ENCODE results near the gene TMPRSS2.

TMPRSS2 gene

GRCh38 chr21:41511858-41512257 is 3.9 kb upstream of the TMPRSS2 start:
- TF ChIP-seq TAF1 (IDR thresholded peaks at IDR 0.05; ENCODE audit: borderline replicate concordance, insufficient read depth, low read length) (no peak), POLR2AphosphoS5 (IDR thresholded peaks at IDR 0.05; ENCODE audit: low read depth, low read length) (no peak), REST (IDR thresholded peaks at IDR 0.05; ENCODE audit: insufficient read depth in 1 of 2, low read depth in 2 of 2, low read length in 2 of 2) (no peak), FOXP2 (optimal IDR thresholded peaks at IDR 0.05; ENCODE audit: borderline replicate concordance, extremely low read depth, extremely low read length, insufficient read depth) (no peak), SIN3A (IDR thresholded peaks at IDR 0.05; ENCODE audit: borderline replicate concordance, insufficient read depth, low read length) (no peak)

- no peak for TF ChIP-seq POLR2AphosphoS5 (IDR thresholded peaks at IDR 0.05; ENCODE audit: low read depth, low read length)
- no peak for TF ChIP-seq SIN3A (IDR thresholded peaks at IDR 0.05; ENCODE audit: borderline replicate concordance, insufficient read depth, low read length)
- no peak for TF ChIP-seq TAF1 (IDR thresholded peaks at IDR 0.05; ENCODE audit: borderline replicate concordance, insufficient read depth, low read length)
- TF ChIP-seq FOXP2 (optimal IDR thresholded peaks at IDR 0.05; ENCODE audit: borderline replicate concordance, extremely low read depth, extremely low read length, insufficient read depth) = no peak
- TF ChIP-seq REST (IDR thresholded peaks at IDR 0.05; ENCODE audit: insufficient read depth in 1 of 2, low read depth in 2 of 2, low read length in 2 of 2) = no peak
These were observed 2.5 kb upstream of the TMPRSS2 start for GRCh38 chr21:41510500-41510899.

GRCh38 chr21:41509733-41510132 is 1.8 kb upstream of the TMPRSS2 start:
- TF ChIP-seq TAF1 (IDR thresholded peaks at IDR 0.05; ENCODE audit: borderline replicate concordance, insufficient read depth, low read length) = no peak
- TF ChIP-seq SIN3A (IDR thresholded peaks at IDR 0.05; ENCODE audit: borderline replicate concordance, insufficient read depth, low read length) = no peak
- no peak for TF ChIP-seq POLR2AphosphoS5 (IDR thresholded peaks at IDR 0.05; ENCODE audit: low read depth, low read length)
- no peak for TF ChIP-seq REST (IDR thresholded peaks at IDR 0.05; ENCODE audit: insufficient read depth in 1 of 2, low read depth in 2 of 2, low read length in 2 of 2)
- TF ChIP-seq FOXP2 (optimal IDR thresholded peaks at IDR 0.05; ENCODE audit: borderline replicate concordance, extremely low read depth, extremely low read length, insufficient read depth) = no peak

GRCh38 chr21:41509145-41509496 is 1.2 kb upstream of the TMPRSS2 start:
- TF ChIP-seq POLR2AphosphoS5 (IDR thresholded peaks at IDR 0.05; ENCODE audit: low read depth, low read length) (no peak), TAF1 (IDR thresholded peaks at IDR 0.05; ENCODE audit: borderline replicate concordance, insufficient read depth, low read length) (no peak), REST (IDR thresholded peaks at IDR 0.05; ENCODE audit: insufficient read depth in 1 of 2, low read depth in 2 of 2, low read length in 2 of 2) (no peak), FOXP2 (optimal IDR thresholded peaks at IDR 0.05; ENCODE audit: borderline replicate concordance, extremely low read depth, extremely low read length, insufficient read depth) (no peak), SIN3A (IDR thresholded peaks at IDR 0.05; ENCODE audit: borderline replicate concordance, insufficient read depth, low read length) (no peak)
